Neural progenitor cell (in vitro differentiated cells): ENCODE data around the gene MINDY3.

Source experiments
- CTCF ChIP-seq: fragments of 200-600 bp; sonication (generic); IDR thresholded peaks from 2 replicates; pipeline ENCODE4 v1.5.1; 2017; ENCODE audit warnings: antibody characterized with exemption, mild to moderate bottlenecking
- EZH2 ChIP-seq: fragments of 200-600 bp; sonication (generic); IDR thresholded peaks from 2 replicates; pipeline ENCODE4 v1.6.1; 2017; ENCODE audit warnings: antibody characterized with exemption, mild to moderate bottlenecking, moderate library complexity
- EZH2phosphoT487 ChIP-seq: fragments of 200-600 bp; sonication (generic); IDR thresholded peaks from 2 replicates; pipeline ENCODE4 v1.6.1; 2017; ENCODE audit warnings: antibody characterized with exemption

- TF ChIP-seq CTCF (no peak), EZH2phosphoT487 (no peak), EZH2 (no peak)
Observed at GRCh38 chr10:15842556-15843169, 17.6 kb downstream of the MINDY3 start.
